NCI-H146 treated with DMSO at 0.1 percent for 48 hours (cell line): ENCODE data around the gene UVRAG.
A peak's percentile ranks its signal among the peaks of the same experiment; 100 is the strongest.

Source experiments
- DNase-seq: peaks from one replicate; lab custom pipeline; 2025; ENCODE audit not compliant: unreplicated experiment; lab: John Stamatoyannopoulos, UW

Gene UVRAG

DNA sequence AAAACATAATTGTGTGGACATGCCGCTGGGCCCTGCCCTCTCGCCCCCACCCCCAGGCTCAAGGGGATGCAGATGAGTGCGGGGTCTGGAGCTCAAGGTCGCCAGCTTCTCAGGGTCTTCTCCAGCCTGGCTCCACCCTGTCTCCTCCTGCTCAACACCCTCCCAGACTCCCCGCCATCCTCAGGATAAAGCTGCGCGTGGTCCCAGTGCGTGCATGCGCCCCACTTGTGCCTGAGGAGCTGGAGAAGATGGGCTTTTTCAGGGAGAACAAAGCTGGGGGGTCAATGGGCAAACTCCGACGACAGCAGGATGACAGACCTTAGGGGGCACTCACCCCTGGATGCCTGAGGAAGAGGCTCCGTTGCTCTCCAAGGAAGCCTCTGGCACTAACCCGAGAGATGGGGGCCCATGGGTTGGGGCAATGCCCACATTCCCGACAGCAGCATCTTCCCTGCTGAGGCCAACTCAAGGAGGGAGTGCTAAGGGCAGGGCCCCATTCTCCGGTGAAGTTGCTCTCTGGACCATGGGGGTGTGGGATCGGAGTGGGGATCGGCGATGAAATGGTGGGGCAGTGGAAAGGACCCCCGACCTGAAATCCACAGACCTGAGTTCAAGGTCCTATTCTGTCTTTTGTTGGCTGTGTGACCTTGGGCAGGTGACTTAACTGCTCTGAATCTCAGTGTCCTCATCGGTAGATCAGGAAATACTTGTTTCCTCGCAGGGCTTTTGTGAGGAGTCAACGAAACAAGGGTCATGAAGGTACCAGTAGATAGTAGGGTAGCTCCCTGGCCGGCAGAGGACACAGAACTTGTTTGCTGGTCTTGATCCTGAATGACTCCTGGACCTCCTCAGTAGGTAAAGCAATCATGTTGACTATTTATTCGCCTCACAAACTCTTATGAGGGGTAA lies 343.6 kb downstream of the UVRAG start:
- DNase-seq, result no peak

DNA sequence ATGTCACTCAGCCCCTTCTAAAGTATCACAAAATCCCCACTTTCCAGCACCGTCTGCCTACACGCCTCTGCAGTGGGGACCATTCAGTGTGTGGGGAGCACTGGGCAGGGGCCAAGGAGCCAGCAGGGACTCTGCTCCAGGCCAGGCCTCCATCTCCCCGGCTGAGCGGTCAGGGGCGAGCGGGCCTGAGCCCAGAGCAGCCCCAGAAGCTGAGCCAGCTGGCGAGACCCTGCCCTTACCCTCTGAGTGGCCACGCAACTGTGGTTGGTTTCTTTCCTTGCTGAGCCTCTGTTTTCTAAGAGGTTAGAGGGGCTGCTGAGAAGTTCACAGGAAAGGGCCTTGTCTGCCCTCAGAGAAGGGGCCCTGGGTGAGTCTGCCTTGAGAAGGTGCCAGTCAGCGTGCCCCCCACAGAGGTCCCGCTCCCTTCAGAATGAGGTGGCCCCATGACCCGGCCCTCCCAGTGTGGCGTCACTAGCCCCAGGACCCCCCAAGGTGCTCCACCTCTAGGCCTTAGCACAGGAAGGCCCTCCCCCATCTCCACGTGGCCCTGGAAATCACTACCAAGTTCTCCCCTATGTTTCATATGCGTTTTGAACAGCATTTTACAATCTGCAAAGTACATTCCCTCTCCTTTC lies 344.4 kb downstream of the UVRAG start:
- DNase-seq, result no peak

DNA sequence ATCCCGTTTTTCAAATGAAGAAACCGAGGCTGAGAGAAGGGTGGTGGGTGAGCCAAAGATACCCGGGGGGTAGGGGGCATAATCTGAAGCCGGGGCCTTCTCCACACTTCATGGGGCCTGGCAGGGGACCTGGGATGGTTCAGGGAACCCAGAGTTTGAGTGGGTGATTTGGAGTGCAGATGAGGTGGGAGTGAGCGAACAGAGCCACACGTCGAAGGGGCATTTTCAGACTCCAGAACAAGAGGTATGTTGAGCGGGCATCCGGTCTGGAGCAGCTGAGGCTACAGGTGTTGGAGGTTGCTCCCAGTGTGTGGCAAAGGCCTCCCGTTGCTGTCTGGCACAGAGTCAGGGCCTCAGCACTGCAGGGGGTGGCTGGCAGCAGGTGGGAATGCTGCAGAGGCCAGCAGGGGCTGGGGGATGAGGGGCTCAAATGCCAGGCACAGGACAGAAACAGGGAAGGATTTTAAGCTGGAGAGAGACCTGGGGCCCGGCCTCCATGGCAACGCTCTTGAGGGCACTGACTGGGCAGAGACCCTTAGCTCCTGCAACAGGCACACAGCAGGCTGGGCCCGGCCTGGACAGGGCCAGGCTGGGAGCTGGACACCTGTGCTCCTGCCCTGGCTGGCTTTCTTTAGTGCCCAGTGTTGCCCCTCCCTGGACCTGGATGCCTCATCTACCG lies 345.1 kb downstream of the UVRAG start:
- DNase-seq, result peak; percentile 79

DNA sequence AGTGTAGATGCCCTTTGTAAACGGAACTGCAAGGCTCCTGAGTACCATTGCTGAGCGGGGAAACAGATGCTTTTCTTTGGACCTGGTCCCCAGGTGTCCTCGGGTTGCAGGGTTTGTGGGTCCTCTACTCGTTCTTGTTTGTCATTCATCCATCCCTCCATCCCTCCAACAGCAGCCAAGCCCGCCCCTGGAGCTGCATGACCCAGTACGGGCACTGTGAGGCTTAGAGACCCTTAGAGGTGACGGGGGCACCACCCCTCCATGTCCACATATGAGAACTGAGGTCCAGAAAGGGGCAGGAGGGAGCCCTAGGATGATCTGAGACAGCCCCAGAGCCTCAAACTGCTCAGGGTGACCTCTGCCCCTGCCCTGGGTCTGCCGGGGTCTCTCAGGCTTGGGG lies 345.8 kb downstream of the UVRAG start:
- DNase-seq, result no peak

DNA sequence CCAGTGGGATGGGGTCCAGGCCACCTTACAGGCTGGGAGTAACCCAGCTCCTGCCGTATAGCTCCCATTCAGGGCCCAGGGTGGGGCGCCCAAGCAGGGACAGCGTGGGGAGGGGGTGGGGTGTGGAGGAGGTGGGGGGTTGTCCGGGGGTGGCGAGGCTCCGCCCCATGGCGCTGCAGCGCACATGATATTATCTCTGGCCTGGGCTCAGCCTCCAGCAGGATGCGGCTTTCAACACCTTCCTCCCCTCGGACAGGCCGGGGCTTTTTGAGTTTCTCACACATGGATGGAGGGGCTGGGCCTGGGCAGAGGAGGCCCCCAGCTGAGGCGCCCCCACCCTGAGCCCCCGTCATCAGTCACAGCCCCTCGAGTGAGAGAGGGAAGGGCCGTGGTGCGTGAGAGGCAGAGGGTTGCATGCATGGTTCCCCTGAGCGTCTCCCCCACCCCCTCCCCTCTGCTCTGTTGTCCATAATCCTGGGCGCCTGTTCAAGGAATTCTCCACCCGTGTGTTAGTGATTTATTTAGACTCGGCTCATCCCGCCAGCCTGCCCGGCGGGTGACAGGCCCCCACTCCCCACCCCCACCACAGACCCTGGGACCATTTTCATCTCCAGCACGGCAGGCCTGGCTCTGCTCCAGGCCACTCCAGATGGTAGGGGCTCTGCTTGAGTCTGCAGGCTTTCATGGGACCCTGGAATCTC lies 346.4 kb downstream of the UVRAG start:
- no peak for DNase-seq

DNA sequence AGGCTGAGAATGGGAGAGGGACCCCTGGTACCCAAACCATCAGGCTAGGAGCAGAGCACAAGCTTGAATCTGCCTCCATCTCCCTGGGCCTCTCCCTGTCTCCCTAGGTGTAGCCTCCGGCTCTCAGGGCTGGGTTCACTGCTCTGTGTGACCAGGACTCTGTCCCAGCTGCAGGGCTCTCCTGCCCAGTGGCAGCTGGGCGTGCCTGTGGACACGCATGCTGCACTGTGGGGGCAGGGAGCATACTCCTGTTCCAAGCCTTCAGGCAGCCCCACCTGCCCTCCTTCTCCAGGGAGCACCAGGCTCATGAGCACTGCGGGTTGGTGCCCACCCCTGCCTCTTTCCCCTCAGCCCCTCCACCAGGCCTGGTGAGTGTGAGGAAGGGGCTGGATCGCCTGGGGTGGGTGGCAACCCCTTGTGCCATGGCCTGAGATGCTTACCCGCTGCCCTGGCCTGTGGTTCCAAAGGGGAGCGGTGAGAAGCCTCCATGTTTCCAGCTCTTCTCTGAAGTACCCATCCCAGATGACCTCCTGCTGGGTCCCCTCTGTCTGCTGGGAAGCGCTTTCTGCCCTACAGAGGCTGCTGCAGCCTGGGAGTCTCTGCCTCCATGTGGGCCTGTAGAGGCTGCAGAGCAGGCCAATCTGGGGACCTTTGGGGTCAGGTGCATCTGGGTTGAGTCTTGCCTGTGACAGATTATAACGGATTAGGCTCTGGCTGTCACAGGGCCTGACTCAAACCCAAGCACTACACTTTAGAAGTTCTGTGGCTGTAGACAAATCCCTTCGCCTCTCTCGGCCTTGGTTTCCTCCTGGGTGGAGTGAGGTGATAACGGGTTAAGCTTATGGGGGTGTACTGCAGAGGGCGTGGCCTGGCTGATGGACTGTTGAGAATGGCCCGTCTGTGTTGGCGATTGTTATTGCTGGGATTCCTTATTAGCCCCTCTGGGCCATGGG lies 347.6 kb downstream of the UVRAG start:
- DNase-seq, result no peak

DNA sequence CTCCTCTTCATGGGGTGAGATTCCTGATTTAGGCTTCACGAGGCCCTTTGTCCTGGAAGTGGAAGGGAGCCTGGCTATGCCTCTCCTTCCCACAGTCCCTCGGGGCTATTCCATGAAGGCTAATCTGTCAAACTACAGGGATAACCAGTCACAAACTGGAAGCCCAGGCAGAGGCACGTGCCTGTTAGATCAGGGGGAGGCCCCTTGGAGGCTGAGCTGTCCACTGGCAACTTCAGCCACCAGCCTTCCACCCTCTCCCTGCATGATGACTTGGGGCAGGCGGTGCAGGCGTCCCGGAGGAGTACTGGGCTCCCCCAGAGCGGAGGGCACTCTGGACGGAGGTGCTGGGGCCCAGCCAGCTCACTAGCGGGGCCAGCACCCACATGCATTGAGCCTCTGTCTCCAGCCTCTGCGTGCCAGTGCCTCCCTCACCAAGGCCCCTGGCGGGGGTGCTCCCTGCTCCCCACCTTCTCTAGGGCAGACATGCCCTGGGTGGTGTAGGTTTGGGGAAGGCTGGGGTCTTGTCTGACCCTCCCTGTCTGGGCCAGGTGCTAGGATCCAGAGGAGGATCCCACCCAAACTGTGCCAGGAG lies 348.4 kb downstream of the UVRAG start:
- DNase-seq, result no peak

DNA sequence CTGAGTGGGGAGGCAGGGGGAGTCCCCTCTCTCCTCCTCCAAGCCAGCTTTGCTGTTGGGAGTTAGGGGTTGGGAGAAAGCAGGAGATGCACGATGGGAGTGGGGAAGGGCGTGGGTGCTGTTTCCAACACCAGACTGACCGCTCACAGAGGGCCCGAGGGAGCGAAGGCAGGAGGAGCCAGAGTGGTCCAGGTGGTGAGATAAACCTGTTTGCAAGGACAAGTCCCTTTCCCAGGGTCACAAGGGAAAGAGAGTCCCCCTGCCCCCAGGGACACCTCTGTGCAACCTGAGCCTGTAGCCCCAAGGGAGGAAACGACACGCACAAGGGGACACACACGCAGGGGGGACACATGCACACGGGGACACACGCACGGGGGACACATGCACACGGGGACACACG lies 349.1 kb downstream of the UVRAG start:
- no peak for DNase-seq

DNA sequence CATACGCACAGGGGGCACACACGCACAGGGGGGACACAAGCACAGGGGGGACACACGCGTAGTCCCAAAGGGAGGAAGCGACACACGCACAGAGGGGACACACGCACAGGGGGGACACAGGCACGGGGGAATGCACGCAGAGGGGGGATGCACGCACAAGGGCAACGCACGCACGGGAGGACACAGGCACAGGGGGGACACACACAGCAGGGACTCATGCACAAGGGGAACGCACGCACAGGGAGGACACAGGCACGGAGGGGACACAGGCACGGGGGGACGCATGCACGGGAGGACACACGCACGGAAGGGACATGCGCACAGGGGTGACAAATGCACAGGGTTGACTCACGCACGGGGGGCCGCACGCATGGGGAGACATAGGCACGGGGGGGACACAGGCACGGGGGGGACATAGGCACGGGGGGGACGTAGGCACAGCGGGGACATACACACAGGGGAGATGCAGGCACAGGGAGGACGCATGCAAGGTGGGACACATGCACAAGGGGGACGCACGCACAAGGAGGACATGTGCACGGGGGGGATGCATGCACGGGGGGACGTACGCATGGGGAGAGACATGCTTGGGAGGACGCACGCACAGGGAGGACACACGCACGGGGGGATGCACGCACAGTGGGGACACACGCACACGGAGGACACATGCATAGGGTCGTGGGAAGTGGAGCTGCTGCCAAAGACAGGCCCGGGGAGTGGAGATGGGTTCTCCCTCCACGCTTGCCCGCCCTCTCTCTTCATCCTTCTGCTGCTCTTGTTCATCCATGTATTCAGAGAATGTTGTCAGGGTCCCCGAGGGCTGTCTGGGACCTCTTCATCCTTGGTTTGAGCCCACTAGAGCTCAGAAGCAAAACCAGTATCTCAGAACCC lies 350.1 kb downstream of the UVRAG start:
- no peak for DNase-seq

DNA sequence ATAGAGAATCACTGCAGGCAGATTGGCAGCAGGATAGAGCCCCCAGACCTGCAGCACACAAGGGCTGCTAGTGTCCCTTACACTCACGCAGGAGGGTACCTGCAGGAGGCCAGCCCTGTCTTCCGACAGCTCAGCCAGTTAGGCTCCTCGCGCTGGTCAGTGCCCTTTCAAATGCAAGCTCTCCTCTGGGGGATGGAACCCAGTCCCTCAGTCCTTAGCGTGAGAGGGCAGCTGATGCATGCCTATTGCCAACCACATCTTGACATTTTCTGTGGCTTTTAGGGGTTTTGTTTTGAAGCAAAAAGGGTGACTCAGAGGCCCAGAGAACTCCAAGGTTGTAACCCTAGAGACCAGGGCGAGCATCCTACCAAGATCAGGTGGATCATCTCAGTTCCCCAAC lies 351.3 kb downstream of the UVRAG start:
- no peak for DNase-seq

DNA sequence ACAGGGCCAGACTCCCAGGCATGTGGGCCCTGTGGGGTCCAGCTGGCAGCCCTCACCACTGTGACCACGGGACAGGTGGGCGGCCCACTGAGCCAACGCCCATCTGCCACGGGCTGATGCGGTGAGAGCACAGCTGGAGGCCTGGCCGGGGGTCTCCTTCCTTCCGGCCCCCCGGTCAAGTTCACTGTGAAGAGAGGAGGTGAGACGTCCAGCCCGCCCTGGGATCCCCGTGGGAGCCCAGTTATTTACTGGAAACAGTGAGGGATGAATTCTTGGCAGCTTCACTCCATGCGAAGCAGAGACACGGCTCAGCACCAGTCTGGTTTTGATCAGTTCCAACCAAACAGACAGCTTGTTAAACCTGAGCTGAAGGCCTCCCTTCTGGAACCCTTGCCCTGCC lies 352.6 kb downstream of the UVRAG start:
- no peak for DNase-seq

DNA sequence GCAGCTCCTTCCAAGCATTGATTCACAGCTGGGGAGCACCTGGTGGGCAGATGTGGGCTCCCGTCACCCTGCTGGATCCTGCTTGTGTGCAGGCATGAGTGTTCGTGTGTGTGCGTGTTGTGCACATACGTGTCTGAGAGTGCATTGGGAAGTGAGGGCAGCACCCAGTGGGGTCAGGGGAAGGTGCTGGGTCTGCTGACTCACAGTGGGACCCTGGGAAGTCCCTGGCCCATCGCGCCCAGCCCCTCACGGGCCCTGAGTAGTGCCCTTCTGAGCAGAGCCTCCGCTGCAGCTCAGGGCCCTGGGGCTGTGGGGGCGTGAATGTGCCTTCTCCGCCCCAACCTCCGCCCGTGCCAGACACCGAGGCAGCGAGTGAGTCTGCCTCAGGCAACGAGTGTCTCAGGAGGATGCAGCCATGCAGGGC lies 354.5 kb downstream of the UVRAG start:
- DNase-seq, result no peak

DNA sequence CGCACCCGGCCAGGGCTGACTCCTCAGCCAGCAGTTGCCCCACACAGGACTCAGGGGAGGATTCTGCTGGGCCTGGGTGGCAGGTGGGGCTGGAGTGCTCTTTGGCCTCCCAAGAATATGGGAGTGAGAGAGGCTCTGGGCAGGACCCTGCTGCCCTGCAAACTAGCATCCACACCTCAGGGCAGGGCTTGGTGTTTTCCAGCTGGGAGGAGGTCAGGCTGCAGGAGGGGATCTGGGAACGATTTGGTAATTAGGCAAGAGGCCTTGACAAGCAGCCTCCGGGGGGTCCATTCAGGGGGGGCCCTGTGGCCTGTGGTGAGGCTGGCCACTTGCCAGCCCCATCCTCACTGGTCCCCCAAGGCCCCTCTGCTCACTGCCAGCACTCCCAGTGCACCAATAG lies 355.5 kb downstream of the UVRAG start:
- no peak for DNase-seq

DNA sequence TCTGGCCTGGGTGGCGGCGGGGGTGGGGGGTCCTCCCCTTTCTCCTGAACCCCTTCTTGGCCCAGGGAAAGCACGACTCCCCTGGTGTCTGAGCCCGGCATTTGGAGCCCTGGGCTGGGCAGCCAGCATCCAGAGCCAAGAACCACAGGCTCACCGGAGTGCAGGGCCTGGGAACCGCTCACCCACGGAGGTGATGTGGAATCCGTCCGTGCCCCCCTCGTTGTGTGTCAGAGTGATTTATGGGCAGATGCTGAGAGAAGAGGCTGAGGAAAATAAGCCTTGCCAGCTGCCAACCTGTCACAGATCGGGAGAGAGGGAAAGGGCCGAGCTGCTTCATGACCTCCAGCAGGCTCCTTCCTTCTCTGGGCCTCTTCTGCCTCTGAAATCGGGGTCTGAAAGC lies 357.6 kb downstream of the UVRAG start:
- no peak for DNase-seq

DNA sequence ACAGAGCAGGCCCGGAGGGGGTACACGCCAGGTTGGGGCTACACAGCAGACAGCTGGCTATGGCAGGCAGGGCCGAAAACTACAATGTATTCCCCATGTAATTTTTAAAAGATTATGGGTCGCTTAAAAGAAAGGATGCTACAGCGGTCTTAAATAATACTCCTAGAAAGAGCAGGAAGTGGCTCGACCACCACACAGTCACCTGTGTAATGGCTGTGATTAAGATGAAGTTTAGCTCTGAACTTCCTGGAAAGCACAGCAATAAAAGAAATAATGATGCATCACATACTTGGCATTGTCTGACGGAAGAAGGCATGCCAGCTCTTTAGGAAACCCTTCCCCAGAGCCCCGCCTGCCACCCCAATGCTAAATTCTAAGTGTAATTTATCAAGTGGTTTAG lies 358.7 kb downstream of the UVRAG start:
- no peak for DNase-seq

DNA sequence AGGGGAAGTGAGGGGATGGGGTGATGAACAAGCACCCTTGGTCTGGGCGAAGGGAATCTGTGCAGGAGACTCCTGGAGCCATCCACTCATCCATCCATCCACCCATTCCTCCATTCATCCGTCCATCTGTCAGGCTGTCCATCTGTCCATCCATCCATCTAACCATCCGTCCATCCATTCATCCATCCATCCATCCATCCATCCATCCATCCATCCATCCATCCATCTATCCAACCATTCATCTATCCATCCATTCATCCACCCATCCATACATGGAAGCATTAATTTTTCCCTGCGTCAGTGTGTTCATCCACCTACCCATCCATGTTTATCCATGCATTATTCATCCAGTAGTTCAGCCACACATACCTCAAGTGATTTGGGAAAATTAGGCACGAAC lies 359.3 kb downstream of the UVRAG start:
- DNase-seq, result no peak

DNA sequence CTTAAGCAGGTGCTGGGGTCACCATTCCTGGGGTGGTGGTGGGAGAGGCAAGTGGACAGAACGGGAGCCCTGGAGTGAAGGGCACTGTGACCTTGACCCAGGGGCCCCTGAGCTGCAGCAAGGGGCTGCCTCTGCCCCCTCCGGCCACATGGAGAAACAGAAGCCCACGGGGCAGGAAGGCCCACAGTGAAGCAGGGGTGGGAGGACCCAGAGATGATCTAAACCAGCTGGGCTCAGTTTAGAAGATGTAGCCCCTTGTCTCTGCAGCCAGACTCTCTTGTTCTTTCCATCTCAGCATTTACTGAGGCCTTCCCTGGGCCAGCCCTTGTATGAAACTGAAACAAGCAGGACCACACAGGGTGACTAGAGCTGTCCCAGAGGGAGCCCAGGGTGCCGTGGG lies 360.8 kb downstream of the UVRAG start:
- DNase-seq, result no peak

DNA sequence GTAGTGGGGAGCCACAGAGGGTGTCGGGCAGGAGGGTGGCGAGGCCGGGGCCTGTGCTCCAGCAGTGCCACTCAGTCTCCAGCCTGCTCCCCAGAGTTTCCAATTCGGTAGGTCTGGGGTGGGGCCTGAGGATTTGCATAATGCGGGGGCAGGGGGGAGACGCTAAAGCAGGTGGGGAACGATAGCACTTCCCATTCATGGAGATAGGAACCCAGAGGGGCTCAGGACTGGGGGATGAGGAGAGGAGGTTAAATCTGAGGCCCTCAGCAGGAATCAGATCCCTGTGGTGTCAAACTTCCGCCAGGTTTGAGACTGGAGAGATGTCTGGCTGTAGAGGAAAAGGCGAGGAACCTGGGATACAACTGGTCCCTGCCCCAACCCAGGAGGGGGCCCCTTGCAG lies 361.5 kb downstream of the UVRAG start:
- no peak for DNase-seq

DNA sequence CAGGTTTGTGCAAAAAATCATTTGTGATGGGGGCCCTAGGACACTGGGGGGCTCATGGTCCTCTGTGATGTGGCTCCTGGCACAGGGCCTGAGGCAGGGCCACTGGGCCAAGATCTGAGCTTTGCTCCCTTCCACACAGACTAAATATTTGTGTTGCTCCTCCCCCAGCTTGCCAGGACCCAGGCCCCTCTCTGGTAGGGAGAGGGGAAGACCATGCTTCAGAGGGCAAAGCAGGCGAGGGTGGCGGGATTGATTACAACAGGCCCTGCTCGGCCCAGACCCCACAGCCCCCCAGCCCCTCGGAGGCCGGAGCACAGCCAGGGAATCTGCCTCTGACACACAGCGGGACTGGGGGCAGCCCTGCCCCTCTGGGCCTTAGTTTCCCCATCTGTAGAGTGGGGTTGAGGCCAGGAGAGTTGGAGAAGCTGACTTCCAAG lies 362.3 kb downstream of the UVRAG start:
- DNase-seq, result no peak
